Esophagus muscularis mucosa (tissue), 4 donors: ENCODE measurements around the gene PCDHGA1. TPM values are rescaled to one million over a fixed set of nuclear protein-coding genes. Genes with fewer than 3 reads are reported as not detected.

Experiments used
- DNase-seq: peaks from one replicate; pipeline ENCODE4 v3.0.0-alpha.2; 2017; ENCODE audit errors: extremely low spot score
- H3K27ac ChIP-seq, 4 donors: fragments of 200-600 bp; sonication (generic); replicated peaks in 1 of 4; 1 replicate in 3 of 4; 2 replicates in 1 of 4; pipeline ENCODE4 v1.5.1; 2016 to 2019; ENCODE audit warnings: mild to moderate bottlenecking in 1 of 4
- H3K27me3 ChIP-seq, 4 donors: fragments of 200-600 bp; sonication (generic); one replicate each; pipeline versions ENCODE4 v1.5.1 to v1.6.0; 2016 to 2019
- H3K36me3 ChIP-seq, 4 donors: fragments of 200-600 bp; sonication (generic); one replicate each; pipeline ENCODE4 v1.5.1; 2016 to 2019
- H3K4me1 ChIP-seq, 4 donors: fragments of 200-600 bp; sonication (generic); one replicate each; pipeline ENCODE4 v1.5.1; 2016 to 2019
- H3K4me3 ChIP-seq, 4 donors: fragments of 200-600 bp; sonication (generic); 1 replicate in 2 of 4; 2 replicates in 2 of 4; pipeline ENCODE4 v1.5.1; 2016 to 2019; ENCODE audit warnings: mild to moderate bottlenecking in 4 of 4, moderate library complexity in 1 of 4
- H3K9me3 ChIP-seq, 4 donors: fragments of 200-600 bp; sonication (generic); 1 replicate in 3 of 4; 2 replicates in 1 of 4; pipeline ENCODE4 v1.5.1; 2016 to 2019
- EP300 ChIP-seq: sonication (generic); formaldehyde crosslinking; IDR thresholded peaks from one replicate; pipeline ENCODE4 v1.6.1; 2017; ENCODE audit warnings: antibody characterized with exemption
- POLR2A ChIP-seq: fragments of 450-650 bp; IDR thresholded peaks from one replicate; pipeline ENCODE4 v1.6.1; 2017; ENCODE audit warnings: antibody characterized with exemption, moderate library complexity, mild to moderate bottlenecking, low read depth
- POLR2AphosphoS5 ChIP-seq, 2 donors: sonication (generic); formaldehyde crosslinking; IDR thresholded peaks; one replicate each; pipeline ENCODE4 v1.6.1; 2017; ENCODE audit warnings: antibody characterized with exemption in 2 of 2
- whole genome bisulfite sequencing: methylation state at CpG from one replicate; pipeline ENCODE4 v1.1.5; 2018; 5-methylcytosine and 5-hydroxymethylcytosine counted together
- intact Hi-C: fragments of 100-400 bp; cut with DNase I; formaldehyde crosslinking; loops from one replicate; pipeline ENCODE4 v1.15.1; 2023
- total RNA-seq, 4 donors: library from RNA; depleted of rRNA; stranded (reverse); fragments of >200 nt; gene quantifications; one replicate each; pipeline versions ENCODE4 v1.1.0 to v1.2.1, GENCODE V29; 2016
- TF ChIP-seq, protein P1 (sequence below), 3 experiments: fragments of 200-600 bp in 2 of 3; fragments of 450-650 bp in 1 of 3; sonication (generic) in 2 of 3; IDR thresholded peaks; one replicate each; pipeline ENCODE4 v1.5.1; 2017 to 2019; ENCODE audit warnings: antibody characterized with exemption in 3 of 3, mild to moderate bottlenecking in 2 of 3, moderate library complexity in 1 of 3

PCDHGA1 gene
- total RNA-seq, 4 donors from 2014 or later = 0.45 to 1.2 (median 0.76) TPM

DNA sequence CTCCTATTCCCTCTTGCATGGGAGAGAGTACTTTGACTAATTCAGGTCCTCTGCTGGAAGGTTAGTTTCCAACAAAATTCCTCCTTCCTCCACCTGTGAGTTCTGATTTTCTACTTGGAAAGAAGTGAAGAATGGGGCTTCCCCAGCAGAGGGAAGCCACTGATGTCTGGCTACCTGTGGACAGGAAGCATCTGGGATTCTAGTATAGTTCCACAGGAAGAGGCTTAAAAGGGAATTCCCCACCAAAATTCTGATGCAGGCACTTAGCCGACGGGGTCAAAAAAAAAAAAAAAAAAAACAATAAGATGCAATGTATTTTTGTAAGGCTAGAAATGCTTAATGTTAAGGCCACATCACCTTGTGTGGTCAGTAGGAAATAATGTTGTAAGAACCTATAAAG, 192.0 kb downstream of the PCDHGA1 start:
- Histone ChIP-seq H3K4me3 (no peak overlapping the region), H3K9me3 (no peaks in the 10 kb centered on the region), H3K4me1 (peaks cover 55 to 77% (median 67%) of the 10 kb centered on the region in 4 donors), H3K27ac (peak overlapping the region in 3 of 4 donors; percentile 55 to 65 (median 56)), H3K36me3 (peaks cover 0 to 58% (median 35%) of the 10 kb centered on the region in 4 donors), H3K27me3 (no peaks in the 10 kb centered on the region)
- WGBS = 42% methylated on average over 2 of the region's 2 CpGs
- intact Hi-C loops = loop anchor here (10.0 kb wide), 1 partner anchor 108 kb away; the partner anchor contains the start of genes PCDHGA10 and PCDHGB7
- TF ChIP-seq POLR2AphosphoS5 (IDR thresholded peaks at IDR 0.05) (no peak), POLR2A (no peak), EP300 (no peak)
- TF ChIP-seq, protein P1, sequence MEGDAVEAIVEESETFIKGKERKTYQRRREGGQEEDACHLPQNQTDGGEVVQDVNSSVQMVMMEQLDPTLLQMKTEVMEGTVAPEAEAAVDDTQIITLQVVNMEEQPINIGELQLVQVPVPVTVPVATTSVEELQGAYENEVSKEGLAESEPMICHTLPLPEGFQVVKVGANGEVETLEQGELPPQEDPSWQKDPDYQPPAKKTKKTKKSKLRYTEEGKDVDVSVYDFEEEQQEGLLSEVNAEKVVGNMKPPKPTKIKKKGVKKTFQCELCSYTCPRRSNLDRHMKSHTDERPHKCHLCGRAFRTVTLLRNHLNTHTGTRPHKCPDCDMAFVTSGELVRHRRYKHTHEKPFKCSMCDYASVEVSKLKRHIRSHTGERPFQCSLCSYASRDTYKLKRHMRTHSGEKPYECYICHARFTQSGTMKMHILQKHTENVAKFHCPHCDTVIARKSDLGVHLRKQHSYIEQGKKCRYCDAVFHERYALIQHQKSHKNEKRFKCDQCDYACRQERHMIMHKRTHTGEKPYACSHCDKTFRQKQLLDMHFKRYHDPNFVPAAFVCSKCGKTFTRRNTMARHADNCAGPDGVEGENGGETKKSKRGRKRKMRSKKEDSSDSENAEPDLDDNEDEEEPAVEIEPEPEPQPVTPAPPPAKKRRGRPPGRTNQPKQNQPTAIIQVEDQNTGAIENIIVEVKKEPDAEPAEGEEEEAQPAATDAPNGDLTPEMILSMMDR (IDR thresholded peaks at IDR 0.05) = no peak
- no peak for DNase-seq

DNA sequence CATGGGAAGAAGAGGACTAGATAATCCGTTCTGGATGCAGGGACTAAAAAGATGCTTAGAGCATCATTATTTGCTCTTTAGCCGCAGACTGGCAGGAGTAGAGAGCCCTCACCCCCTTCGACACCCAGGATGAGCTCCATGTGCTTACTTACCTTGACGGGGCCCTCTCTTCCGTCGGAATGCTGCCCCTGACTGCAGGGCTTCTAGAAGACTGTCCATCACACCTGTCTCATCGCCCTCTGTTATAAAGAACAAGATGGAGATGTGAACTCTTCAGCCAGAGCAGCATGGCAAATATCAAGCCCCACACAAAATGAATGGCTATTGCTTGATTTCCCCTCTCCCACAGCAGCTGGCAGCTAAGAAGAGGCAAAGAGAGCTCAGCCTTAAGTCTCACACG, 193.7 kb downstream of the PCDHGA1 start:
- intact Hi-C loops = loop anchor here (1.0 to 10.0 kb wide), 3 partner anchors 35 to 109 kb away; partner anchors contain the start of genes PCDHGA10 and PCDHGB7
- H3K36me3 ChIP-seq = peaks cover 0 to 58% (median 35%) of the 10 kb centered on the region in 4 donors
- no peak overlapping the region for H3K4me3 ChIP-seq
- peak overlapping the region; percentile 25 to 83 (median 70) for H3K27ac ChIP-seq
- H3K27me3 ChIP-seq = no peaks in the 10 kb centered on the region
- no peaks in the 10 kb centered on the region for H3K9me3 ChIP-seq
- WGBS = 78% methylated on average over 8 of the region's 8 CpGs
- H3K4me1 ChIP-seq = peaks cover 68 to 84% (median 77%) of the 10 kb centered on the region in 4 donors
- DNase-seq = no peak
- TF ChIP-seq POLR2AphosphoS5 (IDR thresholded peaks at IDR 0.05) = no peak
- no peak for TF ChIP-seq EP300
- TF ChIP-seq, protein P1 (IDR thresholded peaks at IDR 0.05) = no peak
- TF ChIP-seq POLR2A = no peak

DNA sequence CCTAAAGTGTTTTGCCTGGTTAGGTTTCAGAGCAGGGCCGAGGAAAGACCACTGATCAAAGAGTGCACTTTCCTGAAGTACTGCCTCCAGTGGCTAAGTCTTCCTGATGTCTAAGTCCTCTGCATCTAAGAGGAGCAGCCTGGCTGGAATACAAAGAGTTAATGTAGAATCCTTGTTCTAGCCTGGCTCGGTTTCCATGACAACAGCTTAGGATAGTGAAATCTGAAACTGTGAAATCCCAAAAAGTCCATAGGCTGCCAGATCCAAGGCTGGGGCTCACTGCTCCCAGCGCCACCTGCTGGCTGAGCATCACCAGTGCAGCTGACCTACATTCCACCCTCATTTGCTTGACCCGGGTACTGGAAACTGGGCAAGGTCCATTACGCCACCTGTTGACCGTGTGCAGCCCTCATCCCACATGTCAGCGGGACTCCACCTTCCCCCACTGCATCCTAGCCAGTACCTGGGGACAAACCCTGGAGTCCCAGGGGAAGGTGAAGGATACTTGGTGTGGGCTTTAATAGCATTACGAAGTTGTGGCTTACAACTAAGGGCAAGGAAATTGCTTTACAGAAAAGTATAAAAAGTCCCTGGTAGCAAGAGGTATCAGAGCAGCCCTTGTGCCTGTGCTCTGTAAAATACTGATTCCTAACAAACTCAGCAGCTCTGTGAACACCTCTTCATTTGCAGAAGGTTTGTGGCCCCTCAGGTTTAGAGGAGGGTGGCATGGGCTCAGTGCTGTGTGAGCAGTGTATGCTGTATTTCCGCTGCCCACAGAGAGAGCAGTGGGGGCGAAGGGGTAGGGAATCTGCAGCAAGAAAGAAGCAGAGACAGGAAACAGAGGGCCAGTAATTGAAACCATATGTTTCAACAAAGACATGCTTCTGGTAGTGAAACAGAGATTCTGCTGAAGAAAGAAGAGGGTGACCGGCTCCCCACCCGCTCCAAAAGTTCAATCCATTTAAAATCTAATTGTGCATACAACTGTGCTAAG, 194.6 kb downstream of the PCDHGA1 start:
- Histone ChIP-seq H3K9me3 (no peaks in the 10 kb centered on the region), H3K4me1 (peaks cover 71 to 87% (median 78%) of the 10 kb centered on the region in 4 donors), H3K27ac (peak overlapping the region; percentile 73 to 83 (median 82)), H3K4me3 (no peak overlapping the region), H3K36me3 (peaks cover 0 to 54% (median 31%) of the 10 kb centered on the region in 4 donors), H3K27me3 (no peaks in the 10 kb centered on the region)
- DNase-seq = peak; percentile 97
- WGBS = 28% methylated on average over 11 of the region's 12 CpGs
- TF ChIP-seq EP300 = no peak
- TF ChIP-seq, protein P1 (IDR thresholded peaks at IDR 0.05) = peak; percentile 99 to 100 (median 99)
- peak; percentile 80 to 91 for TF ChIP-seq POLR2AphosphoS5 (IDR thresholded peaks at IDR 0.05)
- intact Hi-C loops = loop anchor here (1.0 to 10.0 kb wide), 3 partner anchors 34 to 110 kb away; partner anchors contain the start of genes PCDHGA10 and PCDHGB7

DNA sequence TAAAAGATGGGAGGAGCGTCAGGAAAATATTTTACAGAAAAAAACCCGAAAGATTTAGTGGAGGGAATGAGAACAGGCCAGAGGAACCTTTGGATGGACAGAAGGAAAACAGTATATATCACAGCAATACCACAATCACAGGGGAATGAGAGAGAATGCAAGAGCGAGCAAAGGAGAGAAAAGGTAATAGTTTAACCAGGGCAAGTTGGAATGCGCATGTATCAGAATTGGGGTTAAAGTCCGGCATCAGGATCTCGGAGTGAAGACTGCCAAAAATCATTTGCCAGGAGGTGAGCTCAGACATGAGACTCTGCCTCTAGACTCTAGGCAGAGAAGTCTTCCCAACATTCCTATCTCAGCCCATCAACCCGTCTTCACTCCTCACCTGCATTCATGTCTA, 195.3 kb downstream of the PCDHGA1 start:
- WGBS = 72% methylated on average over 7 of the region's 7 CpGs
- peaks cover 69 to 85% (median 74%) of the 10 kb centered on the region in 4 donors for H3K4me1 ChIP-seq
- H3K27ac ChIP-seq = peak overlapping the region; percentile 73 to 83 (median 82)

More for the DNA sequence above, 195.3 kb downstream of the PCDHGA1 start:
- DNase-seq = no peak
- no peaks in the 10 kb centered on the region for H3K9me3 ChIP-seq
- no peaks in the 10 kb centered on the region for H3K27me3 ChIP-seq
- intact Hi-C loops = loop anchor here (2.0 to 10.0 kb wide), 2 partner anchors 33 to 111 kb away; partner anchors contain the start of genes PCDHGA10 and PCDHGB7
- TF ChIP-seq POLR2AphosphoS5 (IDR thresholded peaks at IDR 0.05) = no peak
- TF ChIP-seq EP300 = no peak
- TF ChIP-seq, protein P1 (IDR thresholded peaks at IDR 0.05) = no peak
- TF ChIP-seq POLR2A = no peak
- H3K4me3 ChIP-seq = no peak overlapping the region
- H3K36me3 ChIP-seq = peaks cover 0 to 54% (median 29%) of the 10 kb centered on the region in 4 donors
